Prostate gland (tissue), 2 donors: ENCODE measurements around the gene HOXB5.

ENCODE experiments used
- POLR2A ChIP-seq: fragments of 450-650 bp; IDR thresholded peaks from one replicate; pipeline ENCODE4 v1.6.1; 2016; ENCODE audit warnings: antibody characterized with exemption, mild to moderate bottlenecking
- POLR2AphosphoS5 ChIP-seq: sonication (generic); formaldehyde crosslinking; IDR thresholded peaks from one replicate; pipeline ENCODE4 v1.6.1; 2017; ENCODE audit warnings: antibody characterized with exemption
- TF ChIP-seq, protein P1 (sequence below), 4 experiments: fragments of 200-600 bp in 2 of 4; fragments of 450-650 bp in 2 of 4; sonication (generic) in 2 of 4; IDR thresholded peaks; 1 replicate in 3 of 4; 2 replicates in 1 of 4; pipeline ENCODE4 v1.5.1; 2016 to 2019; ENCODE audit warnings: antibody characterized with exemption in 4 of 4, mild to moderate bottlenecking in 2 of 4, moderate library complexity in 2 of 4

DNA sequence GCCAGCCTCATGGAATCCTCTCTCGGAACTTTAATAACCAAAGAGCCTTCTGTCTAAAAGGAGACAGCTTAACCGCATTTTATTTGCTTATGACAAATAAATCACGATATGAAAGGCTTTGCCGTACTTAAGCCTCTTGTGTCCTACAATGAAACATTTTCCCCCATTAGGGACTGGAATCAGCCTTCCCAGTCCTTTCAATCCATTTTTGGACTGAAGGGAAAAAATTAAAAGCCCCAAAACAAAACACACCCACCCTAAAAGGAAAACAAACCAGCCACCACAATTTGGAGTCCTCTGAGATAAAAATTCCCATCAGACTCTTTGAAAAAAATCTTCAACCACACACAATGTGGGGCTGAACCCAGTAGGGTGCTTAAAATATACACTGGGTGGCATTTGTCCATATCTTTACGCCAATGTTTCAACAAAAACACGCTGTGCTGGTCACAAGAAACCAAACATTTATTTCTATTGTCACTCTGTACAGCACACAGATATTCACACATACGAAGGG lies 18.5 kb downstream of the HOXB5 start:
- TF ChIP-seq, protein P1, sequence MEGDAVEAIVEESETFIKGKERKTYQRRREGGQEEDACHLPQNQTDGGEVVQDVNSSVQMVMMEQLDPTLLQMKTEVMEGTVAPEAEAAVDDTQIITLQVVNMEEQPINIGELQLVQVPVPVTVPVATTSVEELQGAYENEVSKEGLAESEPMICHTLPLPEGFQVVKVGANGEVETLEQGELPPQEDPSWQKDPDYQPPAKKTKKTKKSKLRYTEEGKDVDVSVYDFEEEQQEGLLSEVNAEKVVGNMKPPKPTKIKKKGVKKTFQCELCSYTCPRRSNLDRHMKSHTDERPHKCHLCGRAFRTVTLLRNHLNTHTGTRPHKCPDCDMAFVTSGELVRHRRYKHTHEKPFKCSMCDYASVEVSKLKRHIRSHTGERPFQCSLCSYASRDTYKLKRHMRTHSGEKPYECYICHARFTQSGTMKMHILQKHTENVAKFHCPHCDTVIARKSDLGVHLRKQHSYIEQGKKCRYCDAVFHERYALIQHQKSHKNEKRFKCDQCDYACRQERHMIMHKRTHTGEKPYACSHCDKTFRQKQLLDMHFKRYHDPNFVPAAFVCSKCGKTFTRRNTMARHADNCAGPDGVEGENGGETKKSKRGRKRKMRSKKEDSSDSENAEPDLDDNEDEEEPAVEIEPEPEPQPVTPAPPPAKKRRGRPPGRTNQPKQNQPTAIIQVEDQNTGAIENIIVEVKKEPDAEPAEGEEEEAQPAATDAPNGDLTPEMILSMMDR (IDR thresholded peaks at IDR 0.05) = no peak
- TF ChIP-seq POLR2AphosphoS5 (no peak), POLR2A (no peak)
